Kasumi-1 (cell line): ENCODE data around the gene LOXL1.
A peak's percentile ranks its signal among the peaks of the same experiment; 100 is the strongest.

Experiments
- DNase-seq, 2 experiments: peaks; one replicate each; lab custom pipeline; 2025; lab: John Stamatoyannopoulos, UW

LOXL1 gene

DNA sequence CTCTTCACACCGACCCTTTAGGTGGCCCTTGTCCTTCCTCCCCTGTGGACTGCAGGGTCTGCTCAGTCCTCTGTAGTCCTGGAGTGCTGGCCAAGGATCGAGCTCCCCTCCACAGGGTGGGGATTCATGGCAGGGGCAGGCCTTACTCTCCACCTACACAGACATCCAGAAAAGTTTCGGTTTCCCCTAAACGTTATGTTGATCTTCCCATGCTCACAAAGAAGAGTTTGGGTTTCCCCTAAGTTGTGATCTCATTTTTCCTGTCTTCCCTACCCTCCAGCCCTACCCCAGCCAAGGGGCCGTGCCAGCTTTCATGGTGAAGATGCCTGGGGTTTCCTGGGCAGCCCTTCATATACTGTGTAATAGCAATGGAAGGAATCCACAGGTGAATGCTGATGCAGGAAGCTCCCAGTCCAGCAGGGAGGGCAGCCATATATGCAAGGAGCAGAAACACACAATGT is 55.5 kb downstream of the LOXL1 start:
- DNase-seq = no peak

DNA sequence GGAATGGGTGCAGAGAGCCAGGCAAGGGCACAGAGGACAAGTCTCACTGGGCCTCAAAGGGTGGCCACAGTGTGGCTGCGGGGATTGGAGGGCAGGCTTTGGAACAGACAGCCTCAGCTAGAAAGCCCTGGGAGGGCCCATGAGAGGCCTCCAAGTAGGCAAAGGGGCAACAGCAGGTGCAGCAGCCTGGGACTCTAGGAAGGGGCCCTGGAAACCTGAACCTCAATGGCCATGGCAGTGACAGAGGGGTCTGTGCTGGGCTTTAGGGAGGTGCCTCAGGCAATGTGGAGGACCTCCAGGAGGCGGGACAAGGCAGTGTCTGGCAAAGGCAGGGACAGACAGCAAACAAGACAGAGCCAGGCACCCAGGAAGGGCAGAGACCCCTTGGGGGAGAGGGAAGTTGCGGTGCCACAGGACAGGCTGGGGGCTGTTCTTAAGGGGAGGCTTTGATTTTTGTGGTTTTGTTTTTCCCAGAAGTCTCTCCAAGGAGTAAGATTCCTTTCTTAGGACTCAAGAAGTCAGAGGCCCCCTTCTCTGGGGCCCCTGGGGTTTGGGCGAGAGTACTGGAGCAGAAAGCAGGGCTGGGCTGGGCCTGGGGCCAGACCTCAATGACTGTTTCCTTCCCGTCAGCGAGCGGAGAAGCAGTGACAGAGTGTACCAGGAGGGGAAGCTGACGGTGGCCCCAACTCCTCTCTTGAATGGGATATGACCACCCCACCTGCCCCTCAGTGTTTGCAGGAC is 56.1 kb downstream of the LOXL1 start:
- DNase-seq = peak; percentile 88 to 89

DNA sequence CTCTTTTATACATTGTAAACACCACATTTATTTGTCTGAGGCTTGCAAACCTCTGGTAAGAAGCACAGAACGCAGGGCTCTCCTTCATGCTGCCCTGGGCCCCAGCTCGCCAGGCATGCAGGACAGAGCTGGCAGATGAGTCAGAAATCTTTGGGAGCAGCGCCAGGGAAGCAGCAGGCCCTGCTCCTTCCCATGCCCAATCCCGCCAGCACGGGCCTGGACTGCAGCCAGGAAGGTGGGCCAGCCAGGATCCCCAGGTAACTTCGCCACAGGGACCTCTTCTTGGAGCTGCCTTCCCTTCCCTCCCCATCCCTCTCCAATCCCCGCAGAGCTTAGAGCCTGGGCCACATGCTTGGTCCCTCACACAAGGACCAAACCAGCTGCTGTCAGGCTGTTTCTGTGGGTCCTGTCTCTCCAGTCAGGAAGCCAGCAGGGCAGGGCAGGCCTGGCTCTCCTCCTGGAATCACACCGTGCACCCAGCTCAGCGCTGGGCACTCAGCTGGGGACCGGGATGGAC is 57.0 kb downstream of the LOXL1 start:
- no peak for DNase-seq

DNA sequence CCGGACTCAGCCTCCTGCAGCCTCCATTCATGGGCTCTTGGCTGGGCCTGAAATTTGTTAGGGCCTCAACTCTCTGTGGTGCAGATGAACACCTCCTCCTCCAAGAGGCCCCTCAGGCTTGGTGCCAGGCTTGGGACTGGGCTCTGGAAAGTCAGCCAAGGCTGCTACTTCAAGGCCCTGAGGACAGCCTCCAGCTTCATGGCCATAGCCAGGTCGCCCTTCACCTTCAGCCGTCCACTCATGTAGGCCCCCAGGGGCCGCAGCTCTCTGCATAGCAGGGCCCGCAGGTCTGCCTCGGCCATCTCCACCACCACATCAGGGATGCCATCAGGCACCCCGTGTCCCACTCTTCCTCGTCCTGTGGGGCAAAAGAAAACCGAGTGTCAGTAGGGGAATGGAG is 57.5 kb downstream of the LOXL1 start:
- DNase-seq = no peak

DNA sequence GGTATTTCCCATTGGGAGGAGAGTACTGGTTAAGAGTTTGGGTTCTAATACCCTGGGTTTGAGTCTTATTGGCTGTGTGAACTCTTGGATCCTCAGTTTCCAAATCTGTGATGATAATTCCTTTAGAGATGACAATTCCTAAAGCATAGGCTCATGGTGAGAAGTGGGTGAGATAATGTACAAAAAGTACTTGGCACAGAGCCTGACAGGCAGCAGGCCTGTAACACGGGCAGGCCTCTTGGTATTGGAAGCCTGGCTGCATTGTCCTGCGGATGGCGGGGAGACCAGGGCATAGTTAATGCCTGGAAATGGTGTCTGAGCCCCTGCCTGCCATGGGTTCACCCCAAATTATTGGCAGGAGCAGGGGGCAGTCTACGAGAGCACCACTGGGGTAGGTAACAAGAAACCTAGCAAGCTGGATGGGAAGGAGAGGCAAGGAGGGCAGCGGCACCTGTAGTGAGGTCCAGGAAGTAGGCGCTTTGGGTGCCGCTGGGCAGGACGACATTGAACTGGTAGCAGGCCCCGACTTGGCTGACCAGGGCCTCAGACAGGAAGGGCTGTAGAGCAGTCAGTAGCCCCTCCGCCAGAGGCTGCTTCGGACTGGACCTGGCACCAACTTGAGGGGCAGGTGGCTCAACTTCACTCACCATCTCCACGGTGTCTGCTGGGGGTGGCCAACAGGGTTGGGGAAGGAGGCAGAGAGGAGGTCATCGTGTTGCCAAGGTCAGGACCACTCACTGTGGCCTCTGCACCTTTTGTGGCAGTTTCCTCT is 58.1 kb downstream of the LOXL1 start:
- no peak for DNase-seq

DNA sequence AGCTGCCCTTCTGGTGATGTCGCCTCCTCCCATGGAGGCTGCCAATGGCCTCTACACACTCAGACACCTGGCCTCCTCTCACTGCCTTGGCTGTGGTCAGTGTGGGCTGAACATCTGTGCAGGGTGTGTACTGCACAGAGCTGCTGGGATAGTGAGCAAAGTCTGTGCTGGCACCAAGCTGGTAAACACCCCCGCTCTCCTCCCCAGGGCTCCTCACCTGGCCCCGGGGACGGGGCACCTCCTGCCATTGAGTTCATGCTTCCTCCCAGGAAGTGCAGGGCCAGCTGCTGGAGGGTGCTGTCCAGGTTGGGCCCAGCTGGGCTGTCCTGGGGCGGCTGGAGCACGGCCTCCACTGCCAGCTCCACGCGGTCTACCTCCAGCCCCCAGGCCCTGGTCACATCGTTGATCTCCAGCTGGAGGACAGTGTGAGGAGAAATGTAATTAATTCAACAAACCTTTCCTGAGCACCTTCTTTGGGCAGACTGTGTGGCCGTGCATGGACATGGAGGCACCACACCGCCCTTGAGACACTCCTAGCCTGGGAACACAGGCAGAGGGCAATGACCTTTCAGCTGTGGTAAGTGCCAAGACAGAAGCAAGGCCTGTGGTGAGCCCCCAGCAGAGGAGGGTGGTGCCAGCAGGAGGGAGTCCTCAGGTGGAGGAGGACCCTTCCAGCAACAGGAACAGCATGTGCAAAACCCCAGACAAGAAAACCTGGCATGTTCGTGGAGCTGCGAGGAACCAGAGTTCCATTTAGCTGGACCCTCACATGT is 59.0 kb downstream of the LOXL1 start:
- no peak for DNase-seq

DNA sequence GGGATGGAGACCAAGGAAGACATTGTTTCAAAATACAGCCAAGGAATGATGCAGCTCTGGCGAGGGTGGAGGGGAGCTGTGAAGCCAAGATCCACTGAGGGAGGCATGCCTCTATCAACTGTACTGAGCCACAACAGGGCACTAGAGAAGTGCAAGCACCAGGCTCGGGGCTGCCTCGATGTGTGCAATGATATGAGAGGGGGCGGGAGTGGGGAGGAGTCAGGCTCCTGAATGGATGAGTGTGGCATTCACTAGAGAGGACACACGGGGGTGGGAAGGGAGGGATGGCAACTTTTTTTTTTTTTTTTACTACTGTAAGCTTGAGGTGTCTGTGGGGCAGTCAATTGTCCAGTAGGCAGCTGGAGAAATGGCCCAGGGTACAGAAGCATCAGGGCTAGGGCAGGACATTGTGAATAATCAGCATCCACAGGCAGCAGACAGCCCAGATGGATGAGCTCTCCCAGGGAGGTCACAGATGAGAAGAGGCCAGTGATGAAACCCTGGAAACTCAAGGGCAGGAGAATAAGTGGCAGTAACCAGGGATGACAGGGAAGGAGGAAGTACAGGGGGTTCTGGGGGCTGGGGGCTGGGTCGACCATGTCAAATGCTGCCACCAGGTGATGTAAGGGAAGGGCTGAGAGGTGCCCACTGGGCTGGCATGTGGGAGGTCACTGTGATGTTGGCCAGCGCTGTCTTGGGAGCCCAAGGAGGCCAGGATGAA is 60.0 kb downstream of the LOXL1 start:
- no peak for DNase-seq

DNA sequence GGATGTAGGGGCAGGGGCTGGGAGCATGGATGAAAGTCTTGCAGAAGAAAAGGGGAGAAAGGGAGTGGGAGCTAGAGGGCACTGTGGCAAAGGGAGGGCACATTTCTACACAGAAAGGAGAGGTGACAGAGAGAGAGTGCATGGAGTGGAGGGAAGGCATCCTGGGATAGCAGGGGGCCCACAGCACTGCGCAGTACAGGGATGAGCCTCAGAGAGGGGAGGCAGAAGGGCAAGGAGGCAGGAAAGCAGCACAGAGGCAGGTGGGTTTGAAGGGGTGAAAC is 60.5 kb downstream of the LOXL1 start:
- DNase-seq = no peak

DNA sequence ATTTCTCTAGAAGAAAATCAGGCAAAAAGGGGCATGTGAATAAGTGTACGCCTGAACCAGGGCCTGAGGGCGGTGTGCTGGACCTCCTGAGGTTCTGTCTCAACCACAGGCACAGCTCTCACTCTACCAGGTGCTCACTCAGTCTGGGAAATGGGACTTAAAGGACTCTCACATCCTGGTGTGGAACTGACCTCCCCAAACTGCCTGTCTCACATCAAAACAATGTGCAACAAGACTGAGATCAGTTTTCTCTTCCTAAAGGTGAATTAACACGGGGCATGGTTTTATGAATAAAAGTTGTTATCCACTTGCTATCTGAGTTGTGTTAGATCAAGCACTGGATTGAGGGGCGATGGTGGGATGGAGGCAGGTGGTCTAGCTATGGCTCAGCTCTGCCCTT is 61.0 kb downstream of the LOXL1 start:
- no peak for DNase-seq

DNA sequence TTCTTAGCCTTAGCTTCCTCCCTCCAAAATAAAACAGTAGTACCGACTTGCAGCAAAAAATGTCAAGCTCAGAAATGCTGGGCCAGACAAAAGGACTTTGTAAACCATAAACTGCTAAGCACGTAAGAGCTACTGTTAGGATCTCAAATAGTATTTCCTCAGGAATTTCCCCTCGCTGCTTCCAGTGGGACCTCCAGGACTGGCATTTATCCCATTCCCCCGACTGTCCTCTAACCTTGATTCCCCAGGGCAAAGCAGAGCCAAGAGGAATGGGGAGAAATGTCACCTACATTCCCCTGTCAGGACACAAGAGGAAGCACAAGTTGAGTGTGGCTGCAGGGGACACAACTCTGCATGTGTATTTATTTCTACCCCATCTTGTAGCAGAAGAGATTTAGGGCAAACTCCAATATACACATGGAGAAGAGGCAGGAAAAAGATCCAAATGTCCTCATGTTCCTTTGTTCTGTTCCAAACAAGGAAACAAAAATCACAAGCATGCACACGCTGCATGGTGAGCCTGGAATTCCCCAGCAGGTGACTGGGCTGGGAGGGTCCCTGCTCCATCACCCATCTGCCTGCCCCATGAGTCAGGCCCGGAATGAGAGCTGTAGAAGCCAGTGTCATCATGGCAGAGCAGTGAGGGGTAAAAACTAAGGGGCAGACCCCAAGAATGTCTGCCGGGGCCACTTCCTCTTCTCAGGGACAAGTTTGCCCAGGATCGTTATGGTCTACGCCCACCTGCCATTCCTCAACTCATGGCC is 61.6 kb downstream of the LOXL1 start:
- no peak for DNase-seq

DNA sequence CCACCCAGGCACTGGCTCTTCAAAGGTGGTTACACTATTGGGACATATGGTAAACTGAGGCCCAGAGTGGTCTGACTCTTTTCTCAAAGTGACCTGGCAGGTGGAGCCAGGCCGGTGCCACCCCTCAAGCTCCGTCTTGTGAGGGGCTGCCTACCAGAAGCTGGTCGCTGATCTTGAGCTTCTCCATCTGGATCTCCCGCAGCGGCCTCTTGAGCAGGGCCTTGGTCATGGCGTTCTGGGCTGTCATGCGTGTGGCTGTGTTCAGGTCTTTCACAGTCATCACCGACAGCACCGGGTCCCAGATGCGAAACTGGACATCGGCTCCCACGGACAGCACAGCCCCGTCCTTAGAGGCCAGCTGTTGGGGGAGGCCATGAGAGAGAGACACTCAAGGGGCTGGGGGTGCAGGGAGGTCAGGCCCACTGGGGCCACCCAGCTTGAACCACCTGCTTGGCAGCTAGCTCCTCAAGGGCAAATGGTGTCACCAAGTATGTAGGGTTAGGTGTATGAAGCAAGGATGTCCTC is 62.2 kb downstream of the LOXL1 start:
- DNase-seq = no peak

DNA sequence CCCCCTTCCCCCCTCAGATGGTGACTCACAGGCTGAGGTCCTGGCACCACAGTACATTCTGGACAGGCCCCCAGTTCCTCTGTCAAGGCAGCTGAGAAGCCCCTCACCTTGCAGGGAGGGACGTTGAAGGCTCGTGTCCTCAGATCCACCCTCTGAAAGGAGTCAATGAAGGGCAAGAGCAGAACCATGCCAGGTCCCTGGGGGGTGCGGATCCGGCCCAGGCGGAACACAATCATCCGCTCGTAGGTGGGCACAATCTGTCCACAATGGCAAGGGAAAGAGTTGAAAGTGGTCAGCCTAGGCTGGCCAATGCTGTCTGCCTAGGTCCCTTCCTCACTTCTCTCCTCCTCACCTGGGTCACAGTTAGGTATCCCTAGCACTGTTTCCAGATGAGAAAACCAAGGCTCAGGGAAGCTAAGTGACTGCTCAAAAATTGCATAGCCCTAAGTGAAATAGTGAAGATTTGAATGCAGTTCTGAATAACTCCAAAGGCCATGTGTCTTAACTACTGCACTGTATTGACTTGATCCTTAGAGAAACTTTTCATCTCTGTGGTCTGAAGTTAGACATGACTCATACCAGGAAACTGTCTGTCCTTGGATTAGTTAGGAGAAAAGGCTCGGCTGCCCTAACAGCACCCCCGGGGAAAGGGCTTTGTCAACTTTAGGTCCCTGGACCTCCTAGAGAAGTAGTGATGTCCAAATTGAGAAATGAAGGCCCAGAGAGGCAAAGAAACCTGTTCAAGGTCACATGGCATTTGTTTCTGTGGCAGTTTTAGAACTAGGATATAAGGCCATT is 62.9 kb downstream of the LOXL1 start:
- peak; percentile 30 to 32 for DNase-seq

DNA sequence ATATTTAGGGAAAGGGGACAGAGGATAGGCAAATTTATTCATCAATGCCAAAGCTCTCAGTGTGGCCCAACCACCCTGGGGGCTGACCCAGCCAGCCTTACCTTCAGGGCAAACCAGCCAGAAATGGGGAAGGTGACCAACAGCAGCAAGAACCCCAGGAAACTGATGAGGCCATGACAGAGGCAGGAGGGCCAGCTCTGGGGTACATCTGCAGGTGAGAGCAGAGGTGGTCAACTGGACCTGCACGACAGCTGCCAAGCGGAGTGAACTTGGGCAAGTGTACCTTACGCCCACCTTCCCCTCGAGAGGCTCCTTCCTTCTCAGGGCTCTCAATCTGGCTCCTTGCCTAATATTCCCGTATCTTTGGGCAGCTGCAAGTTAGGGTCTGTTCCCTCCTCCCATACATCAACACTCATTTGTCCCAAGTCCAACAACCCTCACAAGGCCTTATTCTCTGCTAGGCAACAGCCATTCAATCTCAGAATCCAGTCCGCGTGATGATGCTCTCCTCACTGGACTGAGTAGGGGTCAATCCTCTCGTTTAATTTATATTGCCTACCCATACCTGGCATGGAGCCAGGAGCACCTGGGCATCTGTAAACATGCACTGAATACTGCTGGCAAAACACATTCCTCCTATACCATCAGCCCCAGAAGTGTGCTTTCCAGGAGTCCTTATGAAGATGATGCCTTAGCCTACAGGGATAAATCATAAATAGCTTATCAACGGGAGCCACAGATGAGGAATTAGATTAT is 64.2 kb downstream of the LOXL1 start:
- DNase-seq = no peak

DNA sequence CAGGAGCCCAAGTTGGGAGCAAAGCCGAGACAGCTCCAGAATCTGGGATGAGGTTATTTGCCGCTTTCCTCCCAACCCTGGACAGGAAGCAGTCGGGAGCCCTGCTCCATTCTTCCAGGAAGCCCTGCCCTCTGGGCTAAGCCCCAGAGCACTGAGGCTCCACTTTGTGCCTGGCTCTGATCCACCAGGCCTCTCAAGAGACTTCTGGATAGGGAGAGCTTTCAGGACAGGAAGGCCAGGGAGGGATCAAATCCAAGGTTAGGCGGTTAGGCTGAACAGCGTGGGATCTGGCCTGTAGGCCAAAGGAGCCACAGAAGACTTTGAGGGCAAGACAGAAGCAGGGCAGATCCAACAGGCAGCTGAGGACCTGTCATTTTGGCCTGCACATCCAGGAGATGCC is 65.0 kb downstream of the LOXL1 start:
- no peak for DNase-seq

DNA sequence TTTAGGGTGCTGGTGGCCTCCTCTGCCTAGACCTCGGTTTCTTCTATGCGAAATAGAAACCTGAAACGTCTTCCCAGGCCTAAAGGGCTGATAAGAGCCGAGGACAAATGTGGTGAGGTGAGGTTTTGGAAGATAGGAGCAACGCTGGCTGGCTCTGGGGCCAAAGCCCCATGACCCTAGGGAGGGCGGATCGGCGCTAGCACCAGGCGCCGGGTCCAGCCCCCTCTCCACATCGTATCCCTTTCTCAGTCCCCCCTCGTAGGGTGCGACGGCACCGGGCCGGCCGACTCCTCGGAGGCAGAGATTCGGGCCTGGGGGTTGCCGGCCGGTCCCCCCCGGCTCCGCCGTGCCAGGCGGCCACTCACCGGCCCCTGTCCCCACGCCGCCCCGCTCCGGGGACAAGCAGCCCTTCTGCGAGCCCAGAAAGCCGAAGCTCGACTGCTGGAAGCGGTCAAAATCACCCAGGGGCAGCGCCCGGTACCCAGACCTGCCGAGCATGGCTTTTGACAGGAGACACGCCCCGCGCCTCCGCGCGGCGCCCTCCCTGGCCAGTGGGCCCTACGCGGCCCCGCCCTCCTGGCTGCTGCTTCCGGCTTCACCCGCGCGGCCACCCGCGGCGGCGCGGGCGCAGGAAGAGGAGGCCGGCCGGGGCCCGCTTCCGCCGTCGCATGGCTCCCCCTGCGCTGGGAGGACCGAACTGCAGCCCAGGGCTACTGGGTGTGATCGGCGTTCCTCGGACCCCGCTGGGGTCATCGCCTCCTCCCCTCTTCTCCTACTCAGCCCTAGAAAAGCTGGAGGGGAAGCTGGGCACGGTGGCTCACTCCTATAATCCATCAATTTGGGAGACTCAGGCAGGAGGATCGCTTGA is 65.7 kb downstream of the LOXL1 start, which contains the start of gene STOML1:
Gene STOML1, minus strand, starts transcription at position 570 of the 868 bp plus-strand sequence. Its CDS starts 72 bp downstream, at position 498.
- peak; percentile 85 to 91 for DNase-seq

DNA sequence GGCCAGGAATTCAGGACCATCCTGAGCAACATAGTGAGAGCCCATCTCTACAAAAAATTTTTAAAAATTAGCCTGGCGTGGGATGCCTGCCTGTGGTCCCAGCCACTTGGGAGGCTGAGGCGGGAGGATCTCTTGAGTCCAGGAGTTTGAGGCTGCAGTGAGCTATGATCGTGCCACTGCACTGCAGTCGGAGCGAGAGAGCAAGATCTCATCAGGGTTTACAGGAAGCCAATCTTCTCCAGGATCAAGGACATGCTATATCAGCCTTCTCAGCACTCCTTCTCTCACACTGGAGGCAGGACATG is 66.3 kb downstream of the LOXL1 start:
- DNase-seq = no peak

DNA sequence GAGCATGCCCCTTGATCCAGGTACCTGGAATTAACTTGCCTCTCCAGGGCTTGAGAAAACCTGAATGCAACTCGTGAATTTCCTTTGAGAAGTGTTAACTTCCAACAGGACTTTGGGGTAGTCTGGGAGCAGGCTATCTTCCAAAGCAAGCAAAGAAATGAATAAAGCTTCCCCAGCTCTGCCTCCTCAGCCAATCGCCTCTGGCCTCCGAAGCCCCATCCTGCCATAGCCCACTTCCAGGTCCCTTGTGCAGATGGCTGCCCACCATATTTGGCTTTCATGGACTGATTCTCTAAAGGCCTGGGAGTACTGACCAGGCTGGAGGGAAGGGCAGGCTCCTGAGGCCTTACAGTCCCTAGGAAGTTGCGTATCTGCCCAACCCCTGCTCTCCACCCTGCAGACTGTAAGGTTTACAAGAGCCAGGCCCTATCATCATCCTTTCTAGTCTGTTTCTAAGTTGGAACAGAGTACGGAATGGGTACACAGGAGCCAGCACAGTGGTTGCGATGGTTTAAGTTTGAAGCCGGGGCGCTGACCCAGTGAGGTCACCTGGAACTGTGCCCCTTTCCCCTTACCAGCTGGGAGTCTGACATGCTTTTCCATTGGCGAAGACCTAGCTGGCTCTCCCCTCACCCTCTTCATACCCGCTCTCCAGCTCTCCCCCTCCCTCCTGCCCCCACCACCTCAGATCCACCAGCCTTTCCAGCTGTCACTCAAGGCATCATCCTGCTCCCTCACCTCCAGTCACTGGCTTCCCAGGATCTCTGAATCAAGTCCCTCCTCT is 67.1 kb downstream of the LOXL1 start:
- no peak for DNase-seq

DNA sequence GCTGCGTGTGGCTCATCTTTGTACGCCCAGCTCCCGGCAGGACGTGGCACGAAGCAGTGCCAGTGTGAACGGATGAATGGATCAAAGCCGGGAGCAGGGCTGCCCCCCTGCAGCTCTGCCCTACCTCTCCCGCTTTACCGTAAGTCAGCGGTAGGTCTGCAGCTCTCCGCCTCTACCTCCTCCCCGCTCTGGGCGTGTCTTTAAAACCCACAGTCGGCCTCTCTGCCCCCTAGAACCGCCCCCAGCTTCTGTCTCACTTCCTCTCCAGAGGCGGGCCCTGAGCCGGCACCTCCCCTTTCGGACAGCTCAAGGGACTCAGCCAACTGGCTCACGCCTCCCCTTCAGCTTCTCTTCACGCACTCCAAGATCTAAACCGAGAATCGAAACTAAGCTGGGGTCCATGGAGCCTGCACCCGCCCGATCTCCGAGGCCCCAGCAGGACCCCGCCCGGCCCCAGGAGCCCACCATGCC is 68.2 kb downstream of the LOXL1 start, which contains the start of gene PML:
Gene PML, plus strand, starts transcription at position 304 of the 471 bp plus-strand sequence. Its CDS starts 97 bp downstream, at position 401.
- DNase-seq = peak; percentile 98
